Activated T-helper 1 cell treated with anti-CD3 and anti-CD28 coated beads, Interleukin-2, amount 50 U/mL, for 16 hours (primary cell): Measurements from ENCODE around the gene RIOK2.

Experiments used
- DNase-seq, 2 donors: peaks; one replicate each; pipeline ENCODE4 v3.0.0-alpha.2; 2020; ENCODE audit warnings: low read depth in 1 of 2, low spot score in 1 of 2

The RIOK2 gene

DNA sequence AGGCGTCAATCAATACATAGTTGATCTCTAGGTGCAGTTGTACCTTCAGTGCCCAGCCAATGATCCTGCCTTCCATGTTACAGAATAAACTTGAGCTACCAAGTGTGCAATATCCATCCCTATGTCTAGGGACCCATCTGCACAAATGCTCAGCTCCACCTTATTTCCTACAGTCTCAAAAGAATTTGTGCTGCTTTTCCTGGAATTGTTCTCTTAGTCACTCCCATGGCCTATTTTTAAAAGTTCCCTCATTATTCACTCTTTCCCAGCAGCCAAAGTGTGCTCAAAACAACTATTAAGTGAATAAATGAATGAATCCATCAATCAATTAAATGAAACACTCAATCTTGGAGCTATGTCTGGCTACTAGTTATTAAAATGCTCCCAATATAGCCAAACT is 55.3 kb downstream of the RIOK2 start:
- DNase-seq = no peak

DNA sequence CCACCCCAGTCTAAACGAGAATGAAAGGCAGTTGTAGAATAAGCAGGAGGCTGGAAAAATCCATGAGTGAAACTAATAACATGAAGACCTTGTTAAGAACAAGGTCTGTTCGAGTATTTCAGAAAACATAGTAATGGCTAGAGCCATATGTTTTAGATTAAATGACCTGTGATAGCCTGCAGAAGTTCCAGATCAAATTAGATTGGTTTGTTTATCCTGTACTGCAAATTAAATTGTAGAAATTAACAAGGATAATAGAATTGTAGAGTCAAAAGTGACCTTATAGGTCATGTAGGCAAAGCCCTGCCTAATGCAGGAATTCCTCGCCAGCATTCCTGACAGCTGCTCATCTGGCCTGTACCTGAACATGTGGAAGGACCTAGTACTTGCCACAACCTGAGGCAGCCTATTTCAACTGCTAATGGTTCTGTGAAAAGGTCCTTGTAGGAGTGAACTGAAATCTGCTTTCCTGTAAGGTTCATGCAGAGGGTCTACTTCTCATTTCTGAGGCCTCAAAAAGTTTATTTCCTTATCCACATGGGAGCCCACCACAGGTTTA is 57.8 kb downstream of the RIOK2 start:
- no peak for DNase-seq

- no peak for DNase-seq
These were observed 58.7 kb downstream of the RIOK2 start for GRCh38 chr5:97124335-97124734.

GRCh38 chr5:97121848-97122247 is 61.2 kb downstream of the RIOK2 start:
- DNase-seq = no peak

- no peak for DNase-seq
These were observed 62.9 kb downstream of the RIOK2 start for GRCh38 chr5:97120195-97120594.

DNA sequence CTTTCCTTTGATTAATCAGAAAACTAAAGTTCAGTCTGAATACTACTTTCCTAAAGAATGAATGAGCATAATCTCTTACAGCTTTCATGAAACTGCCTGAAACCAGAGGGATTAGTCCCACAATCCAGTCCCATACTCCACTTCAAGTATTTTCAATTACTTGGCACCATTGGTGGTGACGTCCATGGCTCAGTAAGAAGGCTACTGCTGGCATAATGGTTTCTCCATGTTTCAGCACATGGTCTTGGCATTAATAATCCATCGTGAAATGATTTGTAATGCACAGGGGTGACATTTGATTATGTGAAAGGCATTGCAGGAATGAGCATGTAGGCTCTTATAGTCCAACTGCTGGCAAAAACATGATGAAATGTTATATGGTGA is 64.0 kb downstream of the RIOK2 start:
- DNase-seq = no peak

DNA sequence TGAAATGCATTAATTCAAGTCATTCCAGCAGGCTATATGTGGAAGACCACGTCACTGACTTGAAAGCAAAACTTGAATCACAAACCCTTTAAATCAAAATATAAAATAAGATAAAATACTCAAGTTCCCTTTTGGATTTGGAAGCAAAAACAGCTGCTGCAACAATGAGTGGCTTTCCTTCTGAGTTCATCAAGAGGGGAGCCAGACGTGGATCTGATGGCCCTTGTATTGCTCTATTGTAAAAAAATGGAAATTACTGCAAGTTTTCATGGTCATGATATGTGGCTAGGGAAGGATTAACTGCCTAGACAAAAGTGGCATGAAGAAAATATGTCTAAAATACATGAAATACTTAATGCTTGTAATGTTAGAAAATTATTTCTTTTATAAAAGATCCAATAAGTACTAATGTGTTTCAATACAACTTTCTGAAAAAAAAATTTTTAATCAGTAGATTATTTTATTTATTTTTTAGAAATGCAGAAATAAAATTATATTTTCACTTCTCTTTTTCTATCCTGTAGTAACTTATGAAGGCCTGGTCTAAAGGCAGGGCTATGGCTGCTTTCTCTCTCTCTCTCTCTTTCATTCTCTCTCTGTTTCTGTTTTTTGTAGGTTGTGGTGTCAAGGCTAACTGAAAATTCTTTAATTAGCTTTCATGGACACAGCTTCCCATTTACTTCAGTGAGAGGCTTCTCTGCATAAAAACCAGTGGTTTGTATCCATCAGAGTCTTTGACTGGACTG is 64.6 kb downstream of the RIOK2 start:
- DNase-seq = no peak

DNA sequence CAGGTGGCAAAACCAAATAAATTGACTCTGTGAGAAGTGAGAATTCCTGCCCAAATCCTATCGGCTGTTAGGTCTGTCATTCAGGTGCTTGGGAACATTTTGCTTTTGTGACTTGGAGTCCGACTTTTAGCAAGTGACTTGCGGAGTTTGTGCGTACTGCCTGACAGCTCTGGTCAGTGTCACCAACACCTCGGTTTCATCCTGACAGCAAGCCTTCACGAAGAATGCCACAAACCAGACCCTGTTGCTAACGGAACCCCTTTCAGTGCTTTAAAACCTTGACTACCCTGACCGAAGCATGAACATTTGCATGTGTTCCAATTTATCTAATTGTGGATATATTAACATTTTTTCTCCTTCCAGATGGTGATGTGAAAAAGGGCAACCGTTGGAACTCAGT is 67.1 kb downstream of the RIOK2 start:
- DNase-seq = no peak

DNA sequence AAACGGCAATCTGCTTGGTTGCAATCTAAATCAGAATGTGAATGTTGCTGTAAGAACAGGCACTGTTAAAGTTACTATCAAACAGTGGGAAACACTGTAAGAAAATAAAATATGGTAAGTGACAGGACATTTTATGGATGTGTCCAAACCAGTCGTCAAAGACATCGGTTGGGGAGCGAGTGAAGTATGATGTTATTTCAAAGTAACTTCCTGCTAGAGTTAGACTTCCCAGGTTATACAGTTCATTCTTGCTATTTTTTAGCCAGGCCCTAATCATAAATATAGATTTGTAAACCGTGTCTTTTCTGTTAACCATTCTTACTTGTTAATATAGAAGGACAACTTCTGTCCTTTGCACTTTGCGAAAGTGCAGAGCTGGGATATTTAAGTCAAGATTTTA is 70.8 kb downstream of the RIOK2 start:
- no peak for DNase-seq

DNA sequence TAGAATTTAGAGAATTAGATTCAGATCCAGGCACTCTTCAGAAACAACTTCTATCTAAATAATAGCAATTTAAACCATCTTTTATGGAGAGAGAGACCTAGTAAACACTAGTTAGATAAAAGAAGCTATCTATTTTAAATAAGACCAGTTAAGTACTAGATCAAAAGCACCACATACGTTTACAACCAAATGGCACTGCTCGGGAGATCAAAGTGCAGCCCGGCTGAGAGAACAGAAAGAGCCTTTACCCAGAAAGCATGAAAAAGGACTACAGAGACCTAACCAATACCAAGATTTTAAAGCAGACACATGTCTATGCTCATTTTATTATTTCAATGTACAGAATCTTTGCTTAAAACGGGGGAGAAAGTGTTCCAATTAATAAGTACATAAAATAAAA is 71.4 kb downstream of the RIOK2 start:
- DNase-seq = no peak

- DNase-seq = no peak
These were observed 72.0 kb downstream of the RIOK2 start for GRCh38 chr5:97111004-97111403.
